K562 (cell line): ENCODE data around the gene DGUOK. TPM values are rescaled to one million over a fixed set of nuclear protein-coding genes. Genes with fewer than 3 reads are reported as not detected.
"Not testable (repeated sequence)": the region's sequence is repeated elsewhere in the genome, so short reads cannot be mapped to it uniquely, and the experiment has no call there.

ENCODE experiments used
- ATAC-seq: fragments of 200-7000 bp; cut with Tn5 transposase; 3 replicates; pipeline ENCODE4 v1.9.1; 2020; ENCODE audit warnings: moderate library complexity
- BruUV-seq: library from RNA; stranded (reverse); fragments of 400-500 nt; replicated peaks from 2 replicates; lab custom pipeline; 2021; lab: Mats Ljungman, UMichigan
- CTCF ChIA-PET: fragments of 300-600 bp; formaldehyde crosslinking; extraction: SDS; loops from one replicate; lab custom pipeline; 2021; ENCODE audit warnings: low intra/inter-chr PET ratio; lab: Yijun Ruan, JAX
- POLR2A ChIA-PET: fragments of 300-600, 350-650 bp; sonication (Branson Sonifier 250); formaldehyde crosslinking; extraction: SDS; loops from one replicate; lab custom pipeline; 2021; ENCODE audit warnings: antibody characterized with exemption, inconsistent platforms; lab: Yijun Ruan, JAX
- DNase-seq, 4 experiments: peaks; one replicate each; pipeline versions ENCODE4 v3.0.0 to v3.0.0-alpha.2; 2011 to 2018; ENCODE audit warnings: low spot score in 3 of 4, mixed read lengths in 3 of 4; ENCODE audit errors: extremely low read depth in 1 of 4
- FAIRE-seq: peaks from 2 replicates; lab custom pipeline; 2011; peaks lifted over from hg19 to GRCh38; lab: Jason Lieb, UNC
- H2AFZ ChIP-seq: 2 replicates; pipeline ENCODE4 v1.6.0; 2011; ENCODE audit warnings: low read depth, low read length, control low read depth, inconsistent platforms
- H3K27ac ChIP-seq: fragments of 200-600 bp; 3 replicates; pipeline ENCODE4 v1.8.0; 2011; ENCODE audit warnings: low read depth, mild to moderate bottlenecking, control low read depth, inconsistent platforms, low read length, moderate library complexity, mixed read lengths; ENCODE audit errors: extremely low read depth
- H3K27me3 ChIP-seq, 2 experiments: fragments of 300-600 bp in 1 of 2; 2 replicates in 1 of 2; 3 replicates in 1 of 2; pipeline versions ENCODE4 v1.6.0 to v1.8.0; 2011; ENCODE audit warnings: inconsistent platforms in 2 of 2, low read length in 2 of 2, mild to moderate bottlenecking in 1 of 2, mixed read lengths in 1 of 2, moderate library complexity in 1 of 2; ENCODE audit not compliant: control insufficient read depth in 2 of 2, insufficient read depth in 2 of 2
- H3K36me3 ChIP-seq: fragments of 300-600 bp; 3 replicates; pipeline ENCODE4 v1.8.0; 2011; ENCODE audit warnings: mild to moderate bottlenecking, low read length, inconsistent platforms; ENCODE audit not compliant: control insufficient read depth, insufficient read depth
- H3K4me1 ChIP-seq, 2 experiments: fragments of 200-600 bp in 1 of 2; replicated peaks in 1 of 2; 2 replicates in 1 of 2; 3 replicates in 1 of 2; pipeline versions ENCODE4 v1.5.1 to v1.8.0; 2011; ENCODE audit warnings: inconsistent platforms in 2 of 2, low read length in 2 of 2, mild to moderate bottlenecking in 1 of 2, mixed read lengths in 1 of 2, moderate library complexity in 1 of 2; ENCODE audit not compliant: control insufficient read depth in 2 of 2, insufficient read depth in 2 of 2
- H3K4me2 ChIP-seq: 2 replicates; pipeline ENCODE4 v1.6.1; 2011; ENCODE audit warnings: low read length, control low read depth, inconsistent platforms, mixed read lengths; ENCODE audit not compliant: insufficient read depth
- H3K4me3 ChIP-seq: fragments of 200-600 bp; sonication (generic), shearing (Covaris generic); 2 replicates; pipeline ENCODE4 v1.5.1; 2016; ENCODE audit warnings: control low read depth, inconsistent platforms
- H3K79me2 ChIP-seq: fragments of 200-600 bp; 3 replicates; pipeline ENCODE4 v1.8.0; 2011; ENCODE audit warnings: low read length, inconsistent platforms; ENCODE audit not compliant: control insufficient read depth, insufficient read depth
- H3K9ac ChIP-seq, 2 experiments: 2 replicates each; pipeline versions ENCODE4 v1.6.0 to v1.6.1; 2011; ENCODE audit warnings: low read depth in 2 of 2, low read length in 2 of 2, control low read depth in 1 of 2, inconsistent platforms in 1 of 2, mild to moderate bottlenecking in 1 of 2, mixed read lengths in 1 of 2; ENCODE audit not compliant: insufficient read depth in 1 of 2
- H3K9me1 ChIP-seq: one replicate; pipeline ENCODE4 v1.6.0; 2011; ENCODE audit warnings: inconsistent platforms, mild to moderate bottlenecking, low read length, moderate library complexity; ENCODE audit not compliant: control insufficient read depth, insufficient read depth
- H3K9me3 ChIP-seq: replicated peaks from 2 replicates; pipeline ENCODE4 v1.5.1; 2011; ENCODE audit warnings: low read depth, low read length, inconsistent platforms; ENCODE audit not compliant: control insufficient read depth, insufficient read depth
- H4K20me1 ChIP-seq: replicated peaks from 2 replicates; pipeline ENCODE4 v1.6.1; 2011; ENCODE audit warnings: low read length, inconsistent platforms, mixed read lengths; ENCODE audit not compliant: control insufficient read depth, insufficient read depth
- KDM1A ChIP-seq, 2 experiments: fragments of 450-650 bp; IDR thresholded peaks; 2 replicates each; pipeline ENCODE4 v1.6.1; 2016; ENCODE audit warnings: mild to moderate bottlenecking in 2 of 2
- PHB2 ChIP-seq: fragments of 450-650 bp; IDR thresholded peaks from 2 replicates; pipeline ENCODE4 v1.6.1; 2017; ENCODE audit warnings: low read depth
- RBM25 ChIP-seq: fragments of 200-400 bp; formaldehyde crosslinking; IDR thresholded peaks from 2 replicates; pipeline ENCODE4 v1.6.1; 2018; ENCODE audit warnings: low read length, low read depth, moderate library complexity; ENCODE audit not compliant: severe bottlenecking
- ZNF146 ChIP-seq: IDR thresholded peaks from one replicate; pipeline ENCODE4 v1.6.1; 2018; ENCODE audit warnings: missing compliant biosample characterization; ENCODE audit not compliant: unreplicated experiment
- WGBS: fragments of 100-300 bp; shearing (Covaris generic); methylation state at CpG from one replicate; pipeline ENCODE4 v1.1.6; 2016; ENCODE audit warnings: low coverage, mixed read lengths; ENCODE audit not compliant: insufficient coverage; ENCODE audit errors: missing lambda C conversion rate; 5-methylcytosine and 5-hydroxymethylcytosine counted together
- in situ Hi-C: fragments of 300-500 bp; cut with MboI; formaldehyde crosslinking; loops from 4 replicates; pipeline ENCODE4 v1.15.0; 2018; ENCODE audit warnings: inconsistent platforms, mixed read lengths
- intact Hi-C: fragments of 100-400 bp; cut with micrococcal nuclease; formaldehyde crosslinking; loops from 2 replicates; pipeline ENCODE4 v1.14.2; 2022
- polyA plus RNA-seq, 8 experiments: library from polyadenylated mRNA; depleted of rRNA in 4 of 8; stranded (reverse) in 5 of 8; unstranded in 3 of 8; fragments of >200 nt; fragmentation: Nextera tagmentation in 2 of 8; fragmentation: Illumina TruSeq in 1 of 8; extraction: Ambion mirVana in 2 of 8; extraction: Trizol in 1 of 8; gene quantifications; 2 replicates each; pipeline versions ENCODE4 v1.2.1 to v1.2.3, GENCODE V29; 2011 to 2014; ENCODE audit warnings: inconsistent platforms in 1 of 8, missing spikeins in 1 of 8
- total RNA-seq, 7 experiments: library from RNA; depleted of rRNA in 6 of 7; stranded (reverse); fragments of >200 nt in 6 of 7; fragmentation: Illumina TruSeq in 2 of 7; extraction: Trizol in 2 of 7; gene quantifications; 2 replicates each; pipeline versions ENCODE4 v1.2.1 to v1.2.3, GENCODE V29; 2011 to 2021; ENCODE audit warnings: low replicate concordance in 1 of 7
- TF ChIP-seq, protein P1 (sequence below): sonication (generic); formaldehyde crosslinking; IDR thresholded peaks from 2 replicates; pipeline ENCODE4 v1.8.0; 2023; ENCODE audit warnings: missing genetic modification reagents, mild to moderate bottlenecking, borderline replicate concordance

The DGUOK gene
- total and polyA plus RNA-seq, 9 of the 15 experiments (the other 6 are each of a cell fraction or from before 2014, with no cell fraction given), result 67.0 to 288 (median 126) TPM

DNA sequence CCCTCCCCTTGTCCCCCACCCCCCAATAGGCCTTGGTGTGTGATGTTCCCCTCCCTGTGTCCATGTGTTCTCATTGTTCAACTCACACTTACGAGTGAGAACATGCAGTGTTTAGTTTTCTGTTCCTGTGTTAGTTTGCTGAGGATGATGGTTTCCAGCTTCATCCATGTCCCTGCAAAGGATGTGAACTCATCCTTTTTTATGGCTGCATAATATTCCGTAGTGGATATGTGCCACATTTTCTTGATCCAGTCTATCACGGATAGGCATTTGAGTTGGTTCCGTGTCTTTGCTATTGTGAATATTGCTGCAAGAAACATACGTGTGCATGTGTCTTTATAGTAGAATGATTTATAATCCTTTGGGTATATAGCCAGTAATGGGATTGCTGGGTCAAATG is 48.7 kb upstream of the DGUOK start:
- BruUV-seq, CTCF ChIA-PET: not testable (repeated sequence)
- POLR2A ChIA-PET, result interaction anchor here (1.1 kb wide), 1 partner anchor 9 kb away, joined by 3 read pairs; no protein-coding TSS in a partner anchor

DNA sequence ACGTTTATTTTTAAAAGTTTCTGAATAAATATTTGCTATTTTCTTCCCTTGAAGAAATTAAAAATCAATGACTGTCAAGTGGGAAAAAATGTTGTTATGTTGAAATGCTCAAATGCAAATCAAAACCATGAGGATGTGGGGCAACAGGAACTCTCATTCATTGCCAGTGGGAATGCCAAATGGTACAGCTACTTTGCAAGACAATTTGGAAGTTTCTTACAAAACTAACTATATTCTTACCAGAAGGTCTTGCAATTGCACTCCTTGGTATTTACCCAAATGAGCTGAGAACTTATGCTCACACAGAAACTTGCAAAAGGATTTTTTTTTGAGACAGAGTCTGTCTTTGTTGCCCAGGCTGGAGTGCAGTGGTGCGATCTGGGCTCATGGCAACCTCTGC is 41.3 kb upstream of the DGUOK start:
- POLR2A ChIA-PET, result no interaction called here
- CTCF ChIA-PET, result no interaction called here
- Histone ChIP-seq H4K20me1 (no peaks in the 10 kb centered on the region), H3K27ac (no peak overlapping the region), H3K9me3 (no peaks in the 10 kb centered on the region), H3K36me3 (no peaks in the 10 kb centered on the region), H3K9me1 (no peaks in the 10 kb centered on the region), H3K4me1 (no peaks in the 10 kb centered on the region), H3K27me3 (peaks cover 2 to 4% of the 10 kb centered on the region in 2 experiments; a peak in 2 of 5 replicates), H3K9ac (no peak overlapping the region), H3K4me2 (no peak overlapping the region), H3K79me2 (no peaks in the 10 kb centered on the region), H2AFZ (no peak overlapping the region), H3K4me3 (no peak overlapping the region)
- in situ Hi-C loops (no loop called here), intact Hi-C loops (no loop called here)
- 0% methylated on average over 2 of the region's 2 CpGs for WGBS
- ATAC-seq (no peak), FAIRE-seq (no peak), DNase-seq (no peak)
- no TSS peak for BruUV-seq
- TF ChIP-seq, protein P1, sequence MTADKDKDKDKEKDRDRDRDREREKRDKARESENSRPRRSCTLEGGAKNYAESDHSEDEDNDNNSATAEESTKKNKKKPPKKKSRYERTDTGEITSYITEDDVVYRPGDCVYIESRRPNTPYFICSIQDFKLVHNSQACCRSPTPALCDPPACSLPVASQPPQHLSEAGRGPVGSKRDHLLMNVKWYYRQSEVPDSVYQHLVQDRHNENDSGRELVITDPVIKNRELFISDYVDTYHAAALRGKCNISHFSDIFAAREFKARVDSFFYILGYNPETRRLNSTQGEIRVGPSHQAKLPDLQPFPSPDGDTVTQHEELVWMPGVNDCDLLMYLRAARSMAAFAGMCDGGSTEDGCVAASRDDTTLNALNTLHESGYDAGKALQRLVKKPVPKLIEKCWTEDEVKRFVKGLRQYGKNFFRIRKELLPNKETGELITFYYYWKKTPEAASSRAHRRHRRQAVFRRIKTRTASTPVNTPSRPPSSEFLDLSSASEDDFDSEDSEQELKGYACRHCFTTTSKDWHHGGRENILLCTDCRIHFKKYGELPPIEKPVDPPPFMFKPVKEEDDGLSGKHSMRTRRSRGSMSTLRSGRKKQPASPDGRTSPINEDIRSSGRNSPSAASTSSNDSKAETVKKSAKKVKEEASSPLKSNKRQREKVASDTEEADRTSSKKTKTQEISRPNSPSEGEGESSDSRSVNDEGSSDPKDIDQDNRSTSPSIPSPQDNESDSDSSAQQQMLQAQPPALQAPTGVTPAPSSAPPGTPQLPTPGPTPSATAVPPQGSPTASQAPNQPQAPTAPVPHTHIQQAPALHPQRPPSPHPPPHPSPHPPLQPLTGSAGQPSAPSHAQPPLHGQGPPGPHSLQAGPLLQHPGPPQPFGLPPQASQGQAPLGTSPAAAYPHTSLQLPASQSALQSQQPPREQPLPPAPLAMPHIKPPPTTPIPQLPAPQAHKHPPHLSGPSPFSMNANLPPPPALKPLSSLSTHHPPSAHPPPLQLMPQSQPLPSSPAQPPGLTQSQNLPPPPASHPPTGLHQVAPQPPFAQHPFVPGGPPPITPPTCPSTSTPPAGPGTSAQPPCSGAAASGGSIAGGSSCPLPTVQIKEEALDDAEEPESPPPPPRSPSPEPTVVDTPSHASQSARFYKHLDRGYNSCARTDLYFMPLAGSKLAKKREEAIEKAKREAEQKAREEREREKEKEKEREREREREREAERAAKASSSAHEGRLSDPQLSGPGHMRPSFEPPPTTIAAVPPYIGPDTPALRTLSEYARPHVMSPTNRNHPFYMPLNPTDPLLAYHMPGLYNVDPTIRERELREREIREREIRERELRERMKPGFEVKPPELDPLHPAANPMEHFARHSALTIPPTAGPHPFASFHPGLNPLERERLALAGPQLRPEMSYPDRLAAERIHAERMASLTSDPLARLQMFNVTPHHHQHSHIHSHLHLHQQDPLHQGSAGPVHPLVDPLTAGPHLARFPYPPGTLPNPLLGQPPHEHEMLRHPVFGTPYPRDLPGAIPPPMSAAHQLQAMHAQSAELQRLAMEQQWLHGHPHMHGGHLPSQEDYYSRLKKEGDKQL, result no peak
- TF ChIP-seq PHB2, result no peak

More for the DNA sequence above, 48.7 kb upstream of the DGUOK start:
- H3K9ac ChIP-seq, H3K9me3 ChIP-seq, ATAC-seq, H3K27me3 ChIP-seq, H3K27ac ChIP-seq, FAIRE-seq, H3K4me1 ChIP-seq, H3K4me3 ChIP-seq, H3K79me2 ChIP-seq, H4K20me1 ChIP-seq, in situ Hi-C loops, H3K36me3 ChIP-seq, intact Hi-C loops, DNase-seq, H3K4me2 ChIP-seq, H3K9me1 ChIP-seq: not testable (repeated sequence)
- TF ChIP-seq RBM25, result peak; percentile 23
- peak; percentile 13 to 31; a peak in 2 of 4 replicates for TF ChIP-seq KDM1A (IDR thresholded peaks at IDR 0.05)
- peak; percentile 96 for TF ChIP-seq ZNF146 (CRISPR knock-in tag)
- WGBS, result 42% methylated on average over 5 of the region's 5 CpGs
- H2AFZ ChIP-seq, result peak overlapping the region; percentile 65; the same call in 1 of the 2 replicates
